Measurements from ENCODE around the gene PHLDA2. TPM values are rescaled to one million over a fixed set of nuclear protein-coding genes. Genes with fewer than 3 reads are reported as not detected.

Gene PHLDA2
- total RNA-seq, 1 donor from 2014 or later: 26.7 TPM

DNA sequence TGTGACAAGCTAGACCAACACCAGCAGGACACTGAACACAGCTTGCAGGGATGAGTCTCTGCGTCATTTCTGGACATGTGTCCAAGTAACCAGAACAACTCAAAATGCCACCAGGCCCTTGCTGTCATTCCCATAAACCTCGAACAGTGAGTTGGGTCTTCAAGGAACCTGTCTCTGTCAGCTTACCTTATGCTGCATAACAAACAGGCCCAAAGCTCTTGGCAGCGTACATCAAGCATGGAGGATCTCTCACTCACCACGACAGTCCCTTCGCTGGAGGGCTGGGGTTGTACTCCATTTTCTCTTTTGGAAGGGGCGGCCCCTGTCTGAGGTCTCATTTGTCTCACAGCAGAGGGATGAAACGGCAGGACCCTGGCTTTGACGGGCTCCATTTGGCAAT is 50.4 kb downstream of the PHLDA2 start:
- Mint-ChIP-seq H3K9me3 (no peaks in the 10 kb centered on the region), H3K4me1 (no peaks in the 10 kb centered on the region), H3K4me3 (no peak overlapping the region), H3K36me3 (ENCODE audit: low read depth) (no peaks in the 10 kb centered on the region), H3K27me3 (peaks cover 27% of the 10 kb centered on the region), H3K27ac (no peak overlapping the region)
- DNase-seq: no peak
- intact Hi-C loops (cut with micrococcal nuclease): no loop called here

Other genes starting within 250 kb of the PHLDA2 start
- 0.59 and 0.61 TPM in 2 replicates for gene KCNQ1OT1, start 229.4 kb downstream of the PHLDA2 start, total RNA-seq
- gene CDKN1C, start 43.6 kb downstream of the PHLDA2 start, total RNA-seq: 1.8 and 2.0 TPM in 2 replicates
- 263 and 272 TPM in 2 replicates for gene NAP1L4, start 62.9 kb upstream of the PHLDA2 start, total RNA-seq
- gene CARS1, start 128.0 kb upstream of the PHLDA2 start, total RNA-seq: 56.5 and 63.1 TPM in 2 replicates
- 2.3 and 3.4 TPM in 2 replicates for gene OSBPL5, start 235.9 kb upstream of the PHLDA2 start, total RNA-seq